ENCODE data around the gene SEZ6L.

DNA sequence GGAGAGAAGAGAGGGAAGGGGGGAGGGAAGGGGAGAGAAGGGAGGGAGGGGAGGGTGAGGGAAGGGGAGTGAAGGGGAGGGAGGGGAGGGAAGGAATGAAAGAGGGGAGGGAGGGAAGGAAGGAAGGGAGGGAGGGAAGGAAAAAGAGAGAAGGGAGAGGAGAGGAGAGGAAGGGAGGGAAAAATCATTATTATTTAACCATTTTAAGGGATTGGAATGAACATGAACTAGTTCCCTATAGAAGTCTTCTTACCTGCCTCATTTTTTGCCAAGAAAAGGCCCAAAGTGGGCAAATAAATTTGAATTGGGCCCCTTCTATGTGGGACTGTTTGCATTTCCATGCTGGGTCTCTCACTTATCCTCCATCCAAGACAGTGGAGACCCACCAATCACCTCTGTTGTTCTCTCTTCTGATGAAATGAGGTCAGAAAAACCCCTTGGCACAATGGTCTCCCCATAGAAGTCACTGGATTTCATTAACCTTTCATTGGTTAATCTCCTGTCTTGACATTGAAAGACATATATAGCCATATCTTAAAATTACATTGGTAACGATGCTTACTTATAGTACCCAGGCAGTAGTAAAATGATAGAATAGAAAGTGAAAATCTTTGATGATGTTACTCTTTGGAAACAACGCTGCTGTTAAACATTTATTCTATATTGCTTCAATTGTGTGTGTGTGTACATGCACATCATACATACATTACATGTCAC lies 179.7 kb downstream of the SEZ6L start:
- TF ChIP-seq, protein P1, sequence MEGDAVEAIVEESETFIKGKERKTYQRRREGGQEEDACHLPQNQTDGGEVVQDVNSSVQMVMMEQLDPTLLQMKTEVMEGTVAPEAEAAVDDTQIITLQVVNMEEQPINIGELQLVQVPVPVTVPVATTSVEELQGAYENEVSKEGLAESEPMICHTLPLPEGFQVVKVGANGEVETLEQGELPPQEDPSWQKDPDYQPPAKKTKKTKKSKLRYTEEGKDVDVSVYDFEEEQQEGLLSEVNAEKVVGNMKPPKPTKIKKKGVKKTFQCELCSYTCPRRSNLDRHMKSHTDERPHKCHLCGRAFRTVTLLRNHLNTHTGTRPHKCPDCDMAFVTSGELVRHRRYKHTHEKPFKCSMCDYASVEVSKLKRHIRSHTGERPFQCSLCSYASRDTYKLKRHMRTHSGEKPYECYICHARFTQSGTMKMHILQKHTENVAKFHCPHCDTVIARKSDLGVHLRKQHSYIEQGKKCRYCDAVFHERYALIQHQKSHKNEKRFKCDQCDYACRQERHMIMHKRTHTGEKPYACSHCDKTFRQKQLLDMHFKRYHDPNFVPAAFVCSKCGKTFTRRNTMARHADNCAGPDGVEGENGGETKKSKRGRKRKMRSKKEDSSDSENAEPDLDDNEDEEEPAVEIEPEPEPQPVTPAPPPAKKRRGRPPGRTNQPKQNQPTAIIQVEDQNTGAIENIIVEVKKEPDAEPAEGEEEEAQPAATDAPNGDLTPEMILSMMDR (optimal IDR thresholded peaks at IDR 0.05 in 1 of 3, IDR thresholded peaks at IDR 0.05 in 1 of 3, conservative IDR thresholded peaks at IDR 0.05 in 1 of 3; ENCODE audit: extremely low read depth in 1 of 3, insufficient read depth in 2 of 3, low read length in 3 of 3), result no peak
- no peak for TF ChIP-seq EZH2 (IDR thresholded peaks at IDR 0.05; ENCODE audit: low read length)
